WERI-Rb-1 (cell line): ENCODE data around the gene CCDC200.

ENCODE experiments used
- DNase-seq: peaks from one replicate; pipeline ENCODE4 v3.0.0-alpha.2; 2020
- H3K27ac ChIP-seq: fragments of 250-450 bp; sonication (Bioruptor Pico); 2 replicates; pipeline ENCODE4 v1.5.1; 2020; ENCODE audit warnings: mild to moderate bottlenecking, moderate library complexity
- H3K27me3 ChIP-seq: fragments of 250-450 bp; sonication (Bioruptor Pico); 2 replicates; pipeline ENCODE4 v1.5.1; 2021; ENCODE audit warnings: mild to moderate bottlenecking, low read depth, moderate library complexity; ENCODE audit not compliant: insufficient read depth, severe bottlenecking
- H3K36me3 ChIP-seq: fragments of 250-450 bp; sonication (Bioruptor Pico); 2 replicates; pipeline ENCODE4 v1.5.1; 2020; ENCODE audit warnings: mild to moderate bottlenecking, moderate library complexity
- H3K4me3 ChIP-seq: 2 replicates; pipeline ENCODE4 v1.5.1; 2011; ENCODE audit warnings: low read depth, mild to moderate bottlenecking, control low read depth, low read length
- H3K9me3 ChIP-seq: fragments of 250-450 bp; sonication (Bioruptor Pico); 2 replicates; pipeline ENCODE4 v1.5.1; 2021; ENCODE audit warnings: mild to moderate bottlenecking, moderate library complexity; ENCODE audit not compliant: severe bottlenecking
- TF ChIP-seq, protein P1 (sequence below): IDR thresholded peaks from 2 replicates; pipeline ENCODE4 v1.5.1; 2011; ENCODE audit warnings: low read depth, mild to moderate bottlenecking, control low read depth, inconsistent platforms, low read length

Gene CCDC200

DNA sequence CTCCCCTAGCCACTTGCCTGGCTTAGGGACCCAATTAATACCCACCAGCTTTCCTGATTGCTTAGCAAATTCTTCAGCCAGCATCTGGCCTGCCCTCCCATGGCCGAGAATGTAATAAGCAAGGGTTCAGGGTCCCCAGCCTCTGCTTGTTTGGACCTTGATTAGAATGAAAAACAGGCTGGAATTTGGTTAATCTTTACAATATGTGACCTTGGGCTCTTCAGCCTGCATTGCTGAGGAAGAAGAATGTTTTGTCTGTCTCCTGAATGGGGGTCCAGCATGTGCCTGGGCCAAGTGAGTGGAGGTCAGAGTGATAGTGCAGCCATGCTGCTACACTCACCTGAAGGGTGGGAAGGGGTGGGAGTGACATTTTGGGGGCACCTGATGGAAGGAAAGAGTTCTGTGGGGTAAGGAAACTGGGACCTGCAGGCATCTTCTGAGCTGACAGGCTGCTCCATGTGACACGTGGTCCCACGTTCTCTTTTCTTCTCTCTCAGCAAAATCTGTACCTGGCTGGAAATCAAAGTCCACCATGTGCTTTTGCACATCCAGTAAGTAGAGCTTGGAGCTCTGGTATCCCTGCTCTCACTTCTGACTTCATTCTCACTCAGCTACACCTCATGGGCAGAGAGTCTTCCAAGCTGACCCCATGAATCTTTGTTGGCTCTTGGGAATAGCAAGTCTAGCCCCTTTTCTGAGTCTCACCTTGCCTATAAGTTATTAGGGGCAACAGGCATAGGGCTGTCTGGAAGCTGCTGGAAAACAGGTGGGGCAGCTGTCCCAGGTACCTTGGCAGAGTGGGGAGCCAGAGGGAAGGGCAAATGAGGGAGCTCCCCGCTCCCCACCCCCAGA, 11.4 kb downstream of the CCDC200 start:
- TF ChIP-seq, protein P1, sequence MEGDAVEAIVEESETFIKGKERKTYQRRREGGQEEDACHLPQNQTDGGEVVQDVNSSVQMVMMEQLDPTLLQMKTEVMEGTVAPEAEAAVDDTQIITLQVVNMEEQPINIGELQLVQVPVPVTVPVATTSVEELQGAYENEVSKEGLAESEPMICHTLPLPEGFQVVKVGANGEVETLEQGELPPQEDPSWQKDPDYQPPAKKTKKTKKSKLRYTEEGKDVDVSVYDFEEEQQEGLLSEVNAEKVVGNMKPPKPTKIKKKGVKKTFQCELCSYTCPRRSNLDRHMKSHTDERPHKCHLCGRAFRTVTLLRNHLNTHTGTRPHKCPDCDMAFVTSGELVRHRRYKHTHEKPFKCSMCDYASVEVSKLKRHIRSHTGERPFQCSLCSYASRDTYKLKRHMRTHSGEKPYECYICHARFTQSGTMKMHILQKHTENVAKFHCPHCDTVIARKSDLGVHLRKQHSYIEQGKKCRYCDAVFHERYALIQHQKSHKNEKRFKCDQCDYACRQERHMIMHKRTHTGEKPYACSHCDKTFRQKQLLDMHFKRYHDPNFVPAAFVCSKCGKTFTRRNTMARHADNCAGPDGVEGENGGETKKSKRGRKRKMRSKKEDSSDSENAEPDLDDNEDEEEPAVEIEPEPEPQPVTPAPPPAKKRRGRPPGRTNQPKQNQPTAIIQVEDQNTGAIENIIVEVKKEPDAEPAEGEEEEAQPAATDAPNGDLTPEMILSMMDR: no peak; the same call in 1 of the 2 replicates

DNA sequence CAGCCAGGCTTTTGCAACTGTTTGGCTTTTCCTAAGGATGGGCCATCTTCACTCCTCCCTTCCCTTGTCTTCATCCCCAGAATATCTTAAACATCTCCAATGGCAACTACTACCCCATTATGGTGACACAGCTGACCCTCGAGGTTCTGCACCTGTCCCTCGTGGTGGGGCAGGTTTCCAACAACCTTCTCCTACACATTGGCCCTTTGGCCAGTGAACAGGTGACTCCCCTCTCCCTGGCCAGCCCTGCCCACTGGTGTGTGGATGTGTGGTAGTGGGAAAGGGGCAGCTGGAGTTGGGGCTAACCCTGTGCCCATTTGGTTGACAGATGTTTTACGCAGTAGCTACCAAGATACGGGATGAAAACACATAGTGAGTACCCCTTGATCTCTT, 12.1 kb downstream of the CCDC200 start:
- peaks cover under 1% of the 10 kb centered on the region; the same call in 1 of the 2 replicates for H3K36me3 ChIP-seq
- TF ChIP-seq, protein P1: no peak
- no peaks in the 10 kb centered on the region for H3K27me3 ChIP-seq
- no peaks in the 10 kb centered on the region for H3K9me3 ChIP-seq
- DNase-seq: no peak
- no peak overlapping the region for H3K4me3 ChIP-seq
- peak overlapping the region; percentile 5; the same call in 1 of the 2 replicates for H3K27ac ChIP-seq

More for the DNA sequence above, 11.4 kb downstream of the CCDC200 start:
- H3K36me3 ChIP-seq: no peaks in the 10 kb centered on the region
- no peak overlapping the region for H3K4me3 ChIP-seq
- no peaks in the 10 kb centered on the region for H3K9me3 ChIP-seq
- peak; percentile 11 for DNase-seq
- peak overlapping the region; percentile 5; the same call in 1 of the 2 replicates for H3K27ac ChIP-seq
- H3K27me3 ChIP-seq: no peaks in the 10 kb centered on the region

DNA sequence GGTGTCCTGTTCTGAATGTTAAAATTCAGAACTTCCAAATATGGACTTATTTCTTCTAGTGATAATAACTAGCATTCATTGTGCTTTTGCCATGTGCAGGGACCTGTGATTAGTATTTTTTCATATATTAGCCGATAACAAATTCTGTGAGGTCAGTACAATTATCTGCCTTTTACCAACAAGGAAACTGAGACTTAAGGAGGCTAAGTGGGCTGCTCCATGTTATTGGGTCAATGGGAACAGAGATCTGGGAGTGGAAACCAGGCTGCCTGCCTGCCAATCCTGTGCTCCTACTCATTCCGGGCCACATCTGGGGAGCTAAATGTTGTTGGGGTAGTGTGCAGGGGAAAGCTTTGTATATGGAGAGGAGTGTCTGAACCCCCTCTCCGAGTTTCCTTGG, 13.1 kb downstream of the CCDC200 start:
- TF ChIP-seq, protein P1: no peak
- Histone ChIP-seq H3K27ac (no peak overlapping the region), H3K27me3 (no peaks in the 10 kb centered on the region), H3K36me3 (peaks cover 8% of the 10 kb centered on the region), H3K9me3 (no peaks in the 10 kb centered on the region), H3K4me3 (no peak overlapping the region)
- no peak for DNase-seq

DNA sequence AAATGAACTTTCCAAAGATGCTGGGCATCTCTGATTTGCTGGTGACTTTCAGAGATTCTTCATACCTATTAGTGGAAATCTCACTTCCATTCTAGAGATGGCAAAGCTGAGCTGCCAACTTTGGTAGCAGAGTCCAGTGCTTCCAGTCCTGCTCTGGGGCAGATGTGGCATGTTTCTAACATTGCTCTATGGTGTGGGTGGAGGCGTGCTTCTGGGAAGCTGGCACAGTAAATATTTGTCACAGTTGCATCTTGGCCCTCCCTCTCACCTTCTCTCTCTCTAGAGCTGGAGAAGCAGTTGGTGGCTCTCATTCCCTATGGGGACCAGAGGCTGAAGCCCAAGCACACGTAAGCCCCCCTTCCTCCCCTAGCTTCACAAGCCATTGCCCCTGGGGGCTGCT, 14.9 kb downstream of the CCDC200 start:
- Histone ChIP-seq H3K27me3 (no peaks in the 10 kb centered on the region), H3K27ac (no peak overlapping the region), H3K4me3 (no peak overlapping the region), H3K36me3 (peaks cover 17% of the 10 kb centered on the region), H3K9me3 (no peaks in the 10 kb centered on the region)
- TF ChIP-seq, protein P1: no peak
- no peak for DNase-seq

DNA sequence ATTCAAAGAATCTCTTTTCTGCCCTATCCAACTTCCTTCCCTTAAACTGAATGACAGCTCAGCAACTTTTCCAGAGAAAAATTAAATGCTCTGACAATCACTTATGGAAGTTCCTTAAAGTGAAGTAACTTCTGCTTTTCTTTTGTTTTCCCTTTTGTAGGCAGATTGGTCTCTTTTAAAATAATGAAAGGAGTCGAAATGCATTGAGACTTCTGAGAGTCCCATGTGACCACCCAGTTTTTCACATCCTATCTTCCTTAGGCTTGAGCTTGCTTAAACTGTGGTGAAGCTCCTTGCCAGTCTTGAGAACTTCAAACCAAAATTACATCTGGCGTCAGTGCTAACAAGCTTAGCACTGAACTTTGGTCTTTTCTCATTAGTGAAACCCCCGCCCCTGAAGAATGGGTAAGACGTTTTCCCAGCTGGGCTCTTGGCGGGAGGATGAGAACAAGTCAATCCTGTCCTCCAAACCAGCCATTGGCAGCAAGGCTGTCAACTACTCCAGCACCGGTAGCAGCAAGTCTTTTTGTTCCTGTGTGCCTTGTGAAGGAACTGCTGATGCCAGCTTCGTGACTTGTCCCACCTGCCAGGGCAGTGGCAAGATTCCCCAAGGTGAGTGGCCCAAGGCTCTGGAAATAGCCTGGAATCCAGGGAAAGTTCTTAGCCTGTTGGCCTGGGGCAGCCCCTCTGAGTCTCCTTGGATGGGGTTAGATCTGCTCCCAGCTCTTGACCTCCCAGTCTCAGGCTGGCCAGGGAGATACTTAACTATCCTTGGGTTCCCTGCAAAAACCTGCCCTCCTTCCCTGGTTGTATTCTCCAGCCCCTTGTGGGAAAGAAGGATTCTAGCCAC, 15.6 kb downstream of the CCDC200 start:
- H3K4me3 ChIP-seq: no peak overlapping the region
- no peaks in the 10 kb centered on the region for H3K27me3 ChIP-seq
- H3K27ac ChIP-seq: no peak overlapping the region
- DNase-seq: no peak
- peaks cover 19% of the 10 kb centered on the region for H3K36me3 ChIP-seq
- no peaks in the 10 kb centered on the region for H3K9me3 ChIP-seq
- TF ChIP-seq, protein P1: no peak
